VCaP (cell line): ENCODE results near the gene PRICKLE2.

Experiments used
- H3K27ac ChIP-seq: fragments of 450-650 bp; 2 replicates; pipeline ENCODE4 v1.5.1; 2017
- TF ChIP-seq, protein P1 (sequence below): fragments of 450-650 bp; conservative IDR thresholded peaks from 2 replicates; pipeline ENCODE4 v1.5.1; 2017; ENCODE audit warnings: mild to moderate bottlenecking, moderate library complexity

PRICKLE2 gene

DNA sequence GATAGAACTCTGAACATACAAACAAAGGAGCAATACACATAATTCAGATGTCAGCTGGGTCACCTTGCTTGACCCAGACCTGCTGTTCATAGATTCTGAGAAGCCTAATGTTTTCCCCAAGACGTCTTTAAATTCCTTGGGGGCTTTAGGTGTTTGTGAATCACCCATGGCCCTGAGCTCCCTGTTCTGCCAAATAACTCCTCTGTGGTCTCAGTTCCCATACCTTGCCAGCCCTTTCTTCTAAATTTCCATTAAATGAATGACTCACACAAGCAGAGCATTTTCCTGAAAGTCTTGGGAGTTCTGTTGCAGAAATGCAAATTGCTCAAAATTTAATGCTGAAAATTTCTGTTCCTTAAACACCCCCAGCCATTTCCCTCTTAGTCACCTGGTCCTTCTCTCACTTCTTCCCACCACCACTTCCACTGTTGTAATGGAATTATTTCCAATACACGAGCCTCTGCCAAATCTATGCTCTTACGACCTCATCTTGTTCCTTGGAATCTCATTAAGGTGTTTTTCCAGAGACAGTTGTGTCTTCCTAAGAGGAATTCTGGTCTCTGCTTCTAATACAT is 168.6 kb downstream of the PRICKLE2 start:
- TF ChIP-seq, protein P1, sequence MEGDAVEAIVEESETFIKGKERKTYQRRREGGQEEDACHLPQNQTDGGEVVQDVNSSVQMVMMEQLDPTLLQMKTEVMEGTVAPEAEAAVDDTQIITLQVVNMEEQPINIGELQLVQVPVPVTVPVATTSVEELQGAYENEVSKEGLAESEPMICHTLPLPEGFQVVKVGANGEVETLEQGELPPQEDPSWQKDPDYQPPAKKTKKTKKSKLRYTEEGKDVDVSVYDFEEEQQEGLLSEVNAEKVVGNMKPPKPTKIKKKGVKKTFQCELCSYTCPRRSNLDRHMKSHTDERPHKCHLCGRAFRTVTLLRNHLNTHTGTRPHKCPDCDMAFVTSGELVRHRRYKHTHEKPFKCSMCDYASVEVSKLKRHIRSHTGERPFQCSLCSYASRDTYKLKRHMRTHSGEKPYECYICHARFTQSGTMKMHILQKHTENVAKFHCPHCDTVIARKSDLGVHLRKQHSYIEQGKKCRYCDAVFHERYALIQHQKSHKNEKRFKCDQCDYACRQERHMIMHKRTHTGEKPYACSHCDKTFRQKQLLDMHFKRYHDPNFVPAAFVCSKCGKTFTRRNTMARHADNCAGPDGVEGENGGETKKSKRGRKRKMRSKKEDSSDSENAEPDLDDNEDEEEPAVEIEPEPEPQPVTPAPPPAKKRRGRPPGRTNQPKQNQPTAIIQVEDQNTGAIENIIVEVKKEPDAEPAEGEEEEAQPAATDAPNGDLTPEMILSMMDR, result no peak
- H3K27ac ChIP-seq, result no peak overlapping the region

DNA sequence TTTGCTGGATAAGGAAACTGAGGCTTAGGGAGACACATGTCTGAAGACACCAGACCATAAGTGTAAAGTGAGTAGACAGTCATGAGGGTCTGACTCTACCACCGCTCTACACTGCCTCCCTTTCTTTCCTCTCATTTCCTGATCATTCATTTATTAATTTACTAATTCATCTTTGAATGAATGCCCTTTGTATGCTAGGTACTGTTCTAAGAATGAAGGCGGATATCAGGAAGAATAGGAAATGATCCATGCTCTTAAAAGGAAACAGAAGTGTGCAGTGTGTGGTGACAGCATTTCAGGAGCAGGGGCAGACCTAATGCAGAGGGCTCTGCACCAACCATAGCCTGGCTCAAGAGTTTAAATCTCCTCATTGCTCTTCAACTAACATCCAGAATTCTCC is 170.2 kb downstream of the PRICKLE2 start:
- TF ChIP-seq, protein P1, result no peak

DNA sequence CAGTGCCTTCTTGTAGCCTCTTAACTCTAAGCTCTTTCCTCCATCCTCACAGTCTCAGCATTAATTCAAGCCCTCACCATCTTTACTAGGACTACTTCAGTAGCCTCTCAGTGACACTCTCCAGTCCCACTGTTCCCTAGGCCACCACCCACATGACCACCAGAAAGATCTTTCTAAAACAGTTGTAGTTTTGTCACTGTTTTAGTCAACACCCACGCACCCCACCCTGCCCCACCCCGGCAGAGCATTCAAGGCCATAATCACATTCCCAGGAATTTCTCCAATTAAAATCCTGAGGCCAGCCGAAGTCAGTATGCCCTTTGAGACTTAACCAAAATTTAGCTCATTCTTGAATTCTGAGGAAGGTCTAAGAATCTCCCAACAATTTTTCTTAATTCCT is 170.8 kb downstream of the PRICKLE2 start:
- H3K27ac ChIP-seq, result peak overlapping the region; percentile 53
- TF ChIP-seq, protein P1, result no peak

More for the DNA sequence above, 170.2 kb downstream of the PRICKLE2 start:
- H3K27ac ChIP-seq, result no peak overlapping the region; the same call in 1 of the 2 replicates

DNA sequence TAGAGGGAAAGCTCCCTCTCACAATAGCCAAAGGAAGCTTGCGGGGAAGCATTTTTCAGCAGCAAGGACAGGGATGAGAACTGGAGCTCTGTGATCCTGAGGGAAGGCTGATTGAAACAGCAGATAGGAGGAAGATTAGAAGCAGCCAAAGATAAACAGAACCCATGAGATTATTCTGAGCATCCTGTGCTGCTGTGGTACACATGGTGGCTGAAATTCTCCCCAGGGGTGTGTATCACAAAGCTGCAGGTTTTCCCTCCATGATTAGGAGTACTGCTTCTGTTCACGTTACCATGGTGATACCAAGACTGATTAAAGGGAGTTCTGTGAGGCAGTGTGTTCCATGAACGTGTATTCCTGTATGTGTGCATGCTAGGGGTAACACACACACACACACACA is 171.7 kb downstream of the PRICKLE2 start:
- peak overlapping the region; percentile 53 for H3K27ac ChIP-seq
- TF ChIP-seq, protein P1, result no peak

DNA sequence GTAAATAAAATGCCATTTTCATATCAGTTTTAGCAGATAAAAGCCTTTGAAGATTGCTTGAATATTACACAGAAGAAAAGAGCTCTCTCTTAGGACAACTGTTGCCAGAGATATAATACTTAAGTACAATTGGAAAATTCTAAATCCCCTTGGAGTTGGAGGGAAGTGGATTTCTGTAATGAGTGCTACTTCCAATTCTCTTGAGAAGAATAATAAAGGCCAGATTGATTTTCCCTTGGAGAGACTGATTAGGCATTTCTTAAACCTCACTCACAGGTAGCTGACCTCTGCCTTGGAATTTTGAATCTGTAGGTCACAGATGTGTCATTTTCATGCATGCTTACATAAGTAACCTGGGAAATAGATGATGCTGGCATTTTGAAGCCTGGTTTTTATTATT is 172.1 kb downstream of the PRICKLE2 start:
- TF ChIP-seq, protein P1, result no peak
- H3K27ac ChIP-seq, result peak overlapping the region; percentile 53

DNA sequence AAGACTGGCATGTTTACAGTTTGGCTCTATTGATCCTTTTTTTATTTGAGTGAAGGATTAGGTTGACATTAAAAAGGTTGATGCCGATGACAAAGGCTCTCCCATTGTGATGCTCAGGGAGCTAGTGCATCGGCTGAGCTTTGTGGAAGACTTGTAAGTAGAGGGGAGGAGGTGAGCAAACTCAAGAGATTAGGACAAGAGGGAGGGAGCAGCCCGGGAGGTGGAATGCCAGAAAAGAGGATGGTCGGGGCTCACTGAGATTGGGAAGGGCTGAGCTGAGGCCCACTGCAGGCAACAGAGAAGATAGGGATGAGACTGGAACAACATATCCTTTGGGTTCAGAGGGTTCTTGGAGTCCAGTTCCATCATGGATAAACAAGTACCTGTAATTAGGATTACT is 175.4 kb downstream of the PRICKLE2 start:
- TF ChIP-seq, protein P1, result no peak
- H3K27ac ChIP-seq, result no peak overlapping the region

DNA sequence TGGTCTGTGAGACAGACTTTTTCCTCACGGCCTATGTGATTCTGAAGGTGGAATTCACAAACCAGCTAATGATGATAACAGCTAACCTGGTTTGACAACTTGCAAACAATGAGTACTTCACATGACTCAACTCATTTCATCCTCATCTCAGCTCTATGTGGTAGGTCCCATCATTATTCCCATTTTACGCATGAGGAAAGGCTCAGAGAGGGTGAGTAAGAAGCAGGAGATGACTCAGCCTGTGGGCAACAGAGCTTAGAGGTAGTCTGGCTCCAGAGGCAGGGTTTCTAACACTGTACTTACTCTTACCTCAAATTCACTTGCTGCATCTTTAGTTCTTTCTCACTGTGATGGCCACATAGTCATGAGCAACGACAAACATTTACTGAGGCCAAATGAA is 176.1 kb downstream of the PRICKLE2 start:
- H3K27ac ChIP-seq, result no peak overlapping the region
- TF ChIP-seq, protein P1, result no peak
